Skeletal muscle satellite cell (primary cell): ENCODE results near the gene ARHGEF7.

Experiments
- H3K27me3 ChIP-seq: 2 replicates; pipeline ENCODE4 v1.7.0; 2013; ENCODE audit warnings: low read length; ENCODE audit not compliant: control insufficient read depth, insufficient read depth
- H3K36me3 ChIP-seq: 2 replicates; pipeline ENCODE4 v1.7.0; 2013; ENCODE audit warnings: mild to moderate bottlenecking, control low read depth, low read length; ENCODE audit not compliant: insufficient read depth
- H3K4me1 ChIP-seq: 2 replicates; pipeline ENCODE4 v1.7.0; 2013; ENCODE audit warnings: low read length; ENCODE audit not compliant: control insufficient read depth, insufficient read depth
- H3K4me2 ChIP-seq: 2 replicates; pipeline ENCODE4 v1.7.0; 2013; ENCODE audit warnings: mild to moderate bottlenecking, low read length
- H3K4me3 ChIP-seq: 2 replicates; pipeline ENCODE4 v1.7.0; 2013; ENCODE audit warnings: low read length
- H3K9ac ChIP-seq: 2 replicates; pipeline ENCODE4 v1.7.0; 2013; ENCODE audit warnings: mild to moderate bottlenecking, low read depth, low read length, moderate library complexity
- H3K9me3 ChIP-seq: replicated peaks from 2 replicates; pipeline ENCODE4 v1.7.0; 2013; ENCODE audit warnings: mild to moderate bottlenecking, control low read depth, low read length

ARHGEF7 gene

GRCh38 chr13:111319521-111319920 lies 204.4 kb downstream of the ARHGEF7 start:
- Histone ChIP-seq H3K4me3 (no peak overlapping the region), H3K36me3 (no peaks in the 10 kb centered on the region), H3K4me2 (no peak overlapping the region), H3K27me3 (no peaks in the 10 kb centered on the region), H3K9ac (no peak overlapping the region), H3K4me1 (no peaks in the 10 kb centered on the region), H3K9me3 (no peaks in the 10 kb centered on the region)

- Histone ChIP-seq H3K27me3 (no peaks in the 10 kb centered on the region), H3K9ac (no peak within 1 kb of the TSS), H3K4me2 (no peak within 1 kb of the TSS), H3K4me3 (no peak within 1 kb of the TSS), H3K36me3 (no peaks in the 10 kb centered on the region), H3K4me1 (no peaks in the 10 kb centered on the region), H3K9me3 (no peaks in the 10 kb centered on the region)
Measured at GRCh38 chr13:111319998-111320911, 205.1 kb downstream of the ARHGEF7 start, which contains the start of gene TEX29. TSS of gene TEX29 (plus strand) at chr13:111320642. CDS start at chr13:111320891, 249 bp downstream.

GRCh38 chr13:111322001-111322915 lies 207.1 kb downstream of the ARHGEF7 start:
- Histone ChIP-seq H3K9me3 (no peaks in the 10 kb centered on the region), H3K27me3 (no peaks in the 10 kb centered on the region), H3K9ac (no peak overlapping the region), H3K36me3 (no peaks in the 10 kb centered on the region), H3K4me1 (no peaks in the 10 kb centered on the region), H3K4me3 (no peak overlapping the region), H3K4me2 (no peak overlapping the region)

DNA sequence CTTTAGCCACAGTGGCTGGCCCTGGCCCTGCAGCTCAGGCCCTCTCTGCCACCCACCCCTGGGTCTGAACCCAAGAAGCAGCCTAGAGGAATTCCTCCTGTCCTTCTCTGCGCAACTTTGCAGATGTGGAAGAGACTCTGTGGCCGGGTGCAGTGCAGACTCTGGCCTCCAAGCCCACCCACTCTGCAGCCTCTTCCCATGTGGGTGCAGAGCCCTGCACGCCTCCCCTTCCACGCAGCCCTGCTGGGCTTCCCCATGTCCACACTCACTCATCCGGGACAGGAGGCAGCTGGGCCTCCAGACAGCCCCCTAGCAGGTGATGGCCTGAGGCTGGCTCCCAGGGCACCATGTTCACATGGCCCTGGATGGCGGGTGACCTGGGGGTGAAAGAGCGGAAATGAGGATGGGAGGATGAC lies 207.8 kb downstream of the ARHGEF7 start:
- H3K4me2 ChIP-seq = no peak overlapping the region
- H3K4me1 ChIP-seq = no peaks in the 10 kb centered on the region
- no peaks in the 10 kb centered on the region for H3K36me3 ChIP-seq
- no peaks in the 10 kb centered on the region for H3K27me3 ChIP-seq
- H3K9ac ChIP-seq = no peak overlapping the region
- H3K9me3 ChIP-seq = no peaks in the 10 kb centered on the region
- H3K4me3 ChIP-seq = no peak overlapping the region

DNA sequence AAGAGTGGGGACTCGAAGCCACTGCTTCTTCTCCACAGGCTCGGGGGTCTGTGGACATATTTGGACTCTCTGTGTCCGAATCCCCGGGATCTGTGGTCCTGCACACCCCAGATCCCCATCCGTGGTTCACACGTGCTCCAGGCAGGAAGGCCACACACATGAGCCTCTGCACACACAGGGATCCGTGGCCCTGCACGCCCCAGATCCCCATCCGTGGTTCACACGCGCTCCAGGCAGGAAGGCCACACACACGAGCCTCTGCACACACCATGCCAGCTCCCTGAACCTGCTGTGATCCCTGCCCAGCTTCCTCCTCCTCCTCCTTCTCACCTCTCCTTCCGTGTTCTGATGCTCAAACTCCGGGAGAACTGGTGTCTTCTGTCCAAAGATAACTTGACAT lies 208.4 kb downstream of the ARHGEF7 start:
- Histone ChIP-seq H3K9me3 (no peaks in the 10 kb centered on the region), H3K36me3 (no peaks in the 10 kb centered on the region), H3K4me1 (no peaks in the 10 kb centered on the region), H3K4me2 (no peak overlapping the region), H3K9ac (no peak overlapping the region), H3K4me3 (no peak overlapping the region), H3K27me3 (no peaks in the 10 kb centered on the region)

GRCh38 chr13:111323950-111324651 lies 209.0 kb downstream of the ARHGEF7 start:
- Histone ChIP-seq H3K9ac (no peak overlapping the region), H3K4me1 (no peaks in the 10 kb centered on the region), H3K4me3 (no peak overlapping the region), H3K27me3 (no peaks in the 10 kb centered on the region), H3K4me2 (no peak overlapping the region), H3K36me3 (no peaks in the 10 kb centered on the region), H3K9me3 (no peaks in the 10 kb centered on the region)

GRCh38 chr13:111324736-111325135 lies 209.6 kb downstream of the ARHGEF7 start:
- no peaks in the 10 kb centered on the region for H3K36me3 ChIP-seq
- H3K4me3 ChIP-seq = no peak overlapping the region
- H3K9me3 ChIP-seq = no peaks in the 10 kb centered on the region
- H3K9ac ChIP-seq = no peak overlapping the region
- no peaks in the 10 kb centered on the region for H3K27me3 ChIP-seq
- H3K4me2 ChIP-seq = no peak overlapping the region
- no peaks in the 10 kb centered on the region for H3K4me1 ChIP-seq

DNA sequence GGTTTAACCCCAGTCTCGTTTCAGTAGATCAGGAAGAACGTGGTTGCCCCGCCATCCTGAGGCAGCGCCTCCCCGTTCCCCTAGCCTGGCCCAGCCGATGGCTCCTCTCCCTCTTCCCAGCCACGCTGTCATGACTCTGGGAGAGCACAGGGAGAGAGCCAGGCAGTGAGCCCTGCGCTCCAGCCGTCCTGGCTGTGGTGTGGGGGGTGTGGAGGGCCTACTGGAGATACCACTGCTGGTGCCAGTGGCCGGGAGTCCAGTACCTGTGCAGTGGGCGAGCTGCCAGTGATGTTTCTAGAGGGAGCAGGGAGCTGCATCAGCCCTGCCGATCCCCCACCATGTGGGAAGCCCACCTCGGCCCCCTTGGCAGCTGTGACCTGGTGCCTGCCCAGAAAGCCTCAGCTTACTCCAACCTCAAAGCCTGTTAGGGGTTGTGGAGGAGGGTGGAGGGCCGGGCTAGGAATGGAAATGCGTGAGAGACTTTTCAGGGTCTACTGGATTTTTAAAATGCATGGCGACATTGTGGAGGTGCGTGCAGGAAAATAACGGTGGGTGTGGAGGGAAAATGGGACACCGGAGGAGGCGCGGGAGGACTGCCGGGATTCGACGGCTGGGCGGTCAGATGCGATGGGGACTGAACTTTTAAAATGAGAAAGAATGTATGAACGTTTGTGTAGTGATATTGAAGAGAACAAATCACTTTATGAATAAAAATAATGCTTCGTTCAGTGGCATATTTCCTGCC lies 210.2 kb downstream of the ARHGEF7 start:
- Histone ChIP-seq H3K4me1 (no peaks in the 10 kb centered on the region), H3K4me3 (no peak overlapping the region), H3K9ac (no peak overlapping the region), H3K36me3 (no peaks in the 10 kb centered on the region), H3K27me3 (no peaks in the 10 kb centered on the region), H3K9me3 (no peaks in the 10 kb centered on the region), H3K4me2 (no peak overlapping the region)

DNA sequence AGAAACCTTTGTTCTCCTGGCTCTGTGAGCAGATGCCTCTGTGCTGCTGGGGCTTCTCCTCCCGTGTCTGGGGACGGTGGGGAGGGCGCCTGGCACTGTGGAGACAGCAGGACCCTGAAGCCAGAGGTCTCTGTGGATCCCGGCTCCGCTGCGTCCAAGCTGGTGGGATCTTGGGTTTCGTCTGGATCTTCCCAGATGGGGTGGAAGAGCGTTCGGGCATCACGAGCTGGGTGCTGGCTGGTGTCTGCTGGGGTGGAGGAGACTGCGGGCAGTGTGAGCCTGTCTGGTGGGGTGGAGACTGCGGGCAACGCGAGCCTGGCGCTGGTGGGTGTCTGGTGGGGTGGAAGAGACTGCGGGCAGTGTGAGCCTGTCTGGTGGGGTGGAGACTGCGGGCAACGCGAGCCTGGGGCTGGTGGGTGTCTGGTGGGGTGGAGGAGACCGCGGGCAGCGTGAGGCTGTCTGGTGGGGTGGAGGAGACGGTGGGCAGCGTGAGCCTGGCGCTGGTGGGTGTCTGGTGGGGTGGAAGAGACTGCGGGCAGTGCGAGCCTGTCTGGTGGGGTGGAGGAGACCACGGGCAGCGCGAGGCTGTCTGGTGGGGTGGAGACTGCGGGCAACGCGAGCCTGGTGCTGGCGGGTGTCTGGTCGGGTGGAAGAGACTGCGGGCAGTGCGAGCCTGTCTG lies 211.0 kb downstream of the ARHGEF7 start:
- H3K4me3 ChIP-seq = no peak overlapping the region
- no peak overlapping the region for H3K4me2 ChIP-seq
- no peak overlapping the region for H3K9ac ChIP-seq
- no peaks in the 10 kb centered on the region for H3K36me3 ChIP-seq
- H3K4me1 ChIP-seq = no peaks in the 10 kb centered on the region
- H3K27me3 ChIP-seq = no peaks in the 10 kb centered on the region
- no peaks in the 10 kb centered on the region for H3K9me3 ChIP-seq

- H3K4me1 ChIP-seq = no peaks in the 10 kb centered on the region
- no peak overlapping the region for H3K4me3 ChIP-seq
- H3K36me3 ChIP-seq = no peaks in the 10 kb centered on the region
- H3K4me2 ChIP-seq = no peak overlapping the region
- H3K9me3 ChIP-seq = no peaks in the 10 kb centered on the region
- no peaks in the 10 kb centered on the region for H3K27me3 ChIP-seq
- no peak overlapping the region for H3K9ac ChIP-seq
Measured at GRCh38 chr13:111326621-111326965, 211.5 kb downstream of the ARHGEF7 start.
